Activated CD8-positive, alpha-beta memory T cell treated with anti-CD3 and anti-CD28 coated beads, Interleukin-2, amount 50 U/mL, for 24 hours (primary cell): ENCODE measurements around the gene NOL11.
"Not testable (repeated sequence)": the region's sequence is repeated elsewhere in the genome, so short reads cannot be mapped to it uniquely, and the experiment has no call there.

Experiments
- DNase-seq: peaks from one replicate; pipeline ENCODE4 v3.0.0-alpha.2; 2020; ENCODE audit errors: extremely low read depth

Gene NOL11

GRCh38 chr17:67717624-67718324 is at the start of gene NOL11:
TSS of gene NOL11 (plus strand) at chr17:67717936. CDS start at chr17:67717948, 12 bp downstream.
- DNase-seq, result peak; percentile 96

DNA sequence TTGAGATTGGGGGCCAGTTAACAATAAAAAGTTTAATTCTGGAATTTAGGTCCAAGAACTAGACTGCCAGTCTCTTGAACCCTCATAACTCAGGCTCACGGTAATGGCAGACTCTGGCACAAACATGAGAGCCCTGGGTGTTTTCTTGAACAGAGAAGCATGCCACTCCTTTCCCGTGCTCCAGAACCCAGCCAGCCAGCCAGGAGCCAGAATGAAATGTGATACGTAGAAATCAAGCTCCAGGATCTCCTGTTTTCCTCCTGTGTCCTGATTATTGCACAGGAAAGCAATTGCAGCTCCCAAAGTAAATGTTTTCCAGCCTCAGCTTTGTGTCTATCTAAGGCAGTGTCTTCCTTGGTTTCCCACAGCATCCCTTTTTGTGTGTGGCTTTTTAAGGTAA is 46.2 kb upstream of the NOL11 start:
- no peak for DNase-seq

GRCh38 chr17:67672592-67673335 is 45.0 kb upstream of the NOL11 start:
- no peak for DNase-seq

DNA sequence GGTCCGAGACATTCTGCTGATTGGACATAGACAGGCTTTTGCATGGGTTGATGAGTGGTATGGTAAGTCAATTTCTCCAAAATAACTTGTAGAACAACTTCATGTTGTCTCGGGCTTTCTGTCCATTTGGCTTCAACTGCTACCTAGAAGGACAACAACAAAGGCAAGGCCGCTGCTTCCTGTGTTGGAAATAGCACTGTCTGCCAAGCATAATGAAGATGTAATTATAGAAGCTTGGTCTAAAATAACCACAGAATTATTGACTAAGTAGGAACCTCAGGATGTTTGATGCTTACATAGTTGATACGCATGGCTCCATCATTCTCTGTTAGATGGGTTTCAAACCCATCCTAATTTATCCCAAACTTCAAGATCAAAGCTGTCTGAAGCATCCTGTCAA is 42.3 kb upstream of the NOL11 start:
- DNase-seq, result no peak

DNA sequence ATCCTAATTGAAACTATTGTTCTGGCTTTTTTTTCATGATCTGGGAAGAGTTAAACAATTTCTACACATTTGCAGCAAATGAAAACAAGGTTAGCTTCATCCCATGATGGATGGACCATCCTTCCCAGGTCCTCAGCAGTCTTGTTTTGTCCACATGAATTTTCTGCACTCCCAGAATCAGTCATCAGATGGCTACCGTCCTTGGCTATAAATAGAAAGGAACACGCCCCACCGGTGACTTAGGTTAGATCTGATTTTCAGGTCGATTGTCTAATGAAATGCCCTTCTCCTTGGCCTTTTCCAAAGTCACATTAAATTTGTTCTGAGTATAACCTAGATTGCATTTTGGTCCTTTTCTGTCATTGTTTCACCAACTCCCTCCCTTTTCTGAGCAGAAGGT is 41.4 kb upstream of the NOL11 start:
- no peak for DNase-seq

DNA sequence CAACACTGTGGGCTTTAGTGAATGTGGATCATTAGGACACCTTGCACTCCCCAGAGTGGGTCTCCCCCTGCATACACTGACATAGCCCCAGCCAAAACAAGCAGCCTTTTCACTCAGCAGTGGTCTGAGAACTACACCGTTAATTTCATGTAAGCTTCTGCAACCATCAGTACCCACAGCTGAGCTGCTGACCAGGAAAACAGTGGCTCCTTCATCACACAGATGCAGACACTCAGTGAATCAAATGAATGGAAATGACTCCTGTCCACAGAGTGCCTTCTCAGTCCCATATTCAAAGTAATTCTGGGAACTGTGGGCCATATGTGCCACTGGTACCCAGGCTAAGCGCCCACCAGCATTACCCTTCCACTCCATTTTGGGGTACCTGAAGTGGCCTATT is 39.3 kb upstream of the NOL11 start:
- DNase-seq, result no peak

GRCh38 chr17:67679225-67679624 is 38.5 kb upstream of the NOL11 start:
- DNase-seq, result no peak

DNA sequence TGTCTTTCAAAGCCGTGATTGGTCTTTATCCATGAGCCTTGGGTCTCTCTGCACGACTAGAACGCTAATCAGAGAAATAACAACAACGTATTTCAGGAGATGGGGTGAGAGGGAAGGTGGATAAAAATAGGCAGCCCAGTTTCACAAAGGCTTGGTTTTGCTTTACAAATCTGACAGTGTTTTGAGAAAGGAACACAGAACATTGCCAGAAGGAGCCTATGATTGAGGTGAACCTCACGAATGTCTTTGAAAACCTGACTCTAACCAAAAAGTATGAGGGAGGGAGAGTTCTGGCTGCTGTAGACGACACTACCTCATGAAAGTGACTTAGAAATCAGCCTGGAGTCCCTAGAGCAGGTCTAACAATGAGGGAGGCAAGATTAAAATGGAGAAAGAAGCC is 38.0 kb upstream of the NOL11 start:
- DNase-seq, result no peak

GRCh38 chr17:67680445-67681224 is 37.1 kb upstream of the NOL11 start:
- DNase-seq, result no peak

DNA sequence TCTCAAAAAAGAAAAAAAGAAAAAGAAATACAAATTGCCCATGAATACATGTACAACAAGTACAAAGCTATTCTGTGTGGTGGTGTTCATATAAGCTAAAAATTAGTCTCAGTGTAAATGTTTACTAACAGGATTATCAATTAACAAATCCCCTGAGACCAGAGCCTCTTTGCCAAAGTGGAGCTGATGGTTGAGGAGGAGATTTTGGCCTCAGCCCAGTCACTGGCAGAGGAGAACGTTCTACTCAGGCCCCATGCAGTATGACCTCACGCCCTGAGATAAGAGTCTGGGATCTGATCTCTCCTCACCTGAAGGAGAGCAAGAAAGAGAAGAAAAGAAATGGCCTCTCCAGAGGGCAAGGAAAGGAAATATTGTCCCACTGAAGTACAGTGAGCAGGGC is 35.5 kb upstream of the NOL11 start:
- DNase-seq, result no peak

GRCh38 chr17:67685351-67685750 is 32.4 kb upstream of the NOL11 start:
- no peak for DNase-seq

- DNase-seq, result no peak
Measured at GRCh38 chr17:67686241-67686640, 31.5 kb upstream of the NOL11 start.

- DNase-seq, result no peak
Measured at GRCh38 chr17:67687511-67687910, 30.2 kb upstream of the NOL11 start.

- DNase-seq, result peak; percentile 10
Measured at GRCh38 chr17:67689534-67690177, 28.1 kb upstream of the NOL11 start.

DNA sequence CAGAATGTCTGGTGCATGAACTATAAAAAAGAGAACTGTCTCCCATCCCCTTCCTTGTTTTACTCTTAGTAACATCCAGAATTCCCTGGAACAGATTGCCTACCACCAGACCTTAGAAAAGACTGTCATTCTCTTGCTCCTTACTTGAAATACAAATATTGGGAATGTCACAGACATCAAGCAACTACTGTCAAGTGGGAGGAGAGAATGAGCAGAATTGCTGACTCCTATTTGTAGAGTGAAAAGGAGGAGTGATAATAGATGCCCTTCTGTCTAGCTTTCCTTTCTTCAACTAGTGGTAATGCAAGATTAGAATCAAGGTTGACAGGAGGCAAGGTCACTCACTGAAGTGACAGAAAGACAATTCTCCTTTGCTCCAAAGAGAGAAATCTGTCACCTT is 23.9 kb upstream of the NOL11 start:
- no peak for DNase-seq

DNA sequence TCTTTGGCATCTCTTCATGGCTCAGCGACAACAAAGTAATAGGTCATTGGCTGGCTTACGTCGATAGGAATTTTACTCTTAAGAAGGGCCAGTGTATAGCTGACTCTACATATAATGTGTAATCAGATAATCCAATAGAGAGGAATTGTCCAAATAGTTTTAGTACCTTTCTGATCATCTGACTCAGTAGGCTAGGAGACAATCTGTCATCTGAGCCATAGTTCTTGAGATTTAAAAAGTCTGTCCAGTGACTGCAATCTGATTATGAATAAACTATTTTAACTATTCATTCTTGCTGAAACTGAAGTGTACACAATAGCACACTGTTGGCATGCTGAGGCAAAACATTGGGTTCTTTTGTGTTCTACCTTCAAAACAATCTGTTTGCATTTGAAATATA is 21.4 kb upstream of the NOL11 start:
- no peak for DNase-seq

GRCh38 chr17:67696853-67697498 is 20.8 kb upstream of the NOL11 start:
- DNase-seq, result no peak

GRCh38 chr17:67700037-67700724 is 17.6 kb upstream of the NOL11 start:
- DNase-seq, result no peak

DNA sequence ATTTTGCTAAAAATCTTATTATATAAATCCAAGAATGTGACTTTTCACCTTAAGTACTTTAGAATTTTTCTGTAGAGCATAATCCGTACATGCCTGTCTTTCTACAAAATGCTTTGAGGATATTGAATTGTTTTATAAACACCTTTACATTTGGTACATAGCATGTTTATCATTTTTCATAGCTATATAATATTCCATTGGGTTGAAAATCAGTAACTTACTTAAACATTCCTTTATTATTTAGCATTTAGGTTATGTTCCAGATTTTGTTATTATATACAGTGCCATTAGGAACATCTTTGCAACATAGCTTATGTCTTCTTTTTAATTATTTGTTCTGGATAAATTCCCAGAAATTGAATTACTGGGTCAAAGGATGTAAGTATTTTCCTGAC is 17.0 kb upstream of the NOL11 start:
- no peak for DNase-seq

DNA sequence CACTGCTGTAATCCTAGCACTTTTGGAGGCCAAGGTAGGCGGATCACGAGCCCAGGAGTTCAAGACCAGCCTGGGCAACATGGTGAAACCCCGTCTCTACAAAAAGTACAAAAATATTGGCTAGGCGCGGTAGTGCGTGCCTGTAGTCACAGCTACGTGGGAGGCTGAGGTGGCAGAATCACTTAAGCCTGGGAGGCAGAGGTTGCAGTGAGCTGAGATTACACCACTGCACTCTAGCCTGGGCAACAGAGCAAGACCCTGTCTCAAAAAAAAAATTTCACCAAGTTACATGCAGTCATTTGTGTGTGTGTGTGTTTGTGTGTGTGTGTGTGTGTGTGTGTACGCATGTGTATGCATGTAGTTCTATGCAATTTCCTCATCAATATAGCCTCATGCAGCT is 14.9 kb upstream of the NOL11 start:
- not testable (repeated sequence) for DNase-seq

DNA sequence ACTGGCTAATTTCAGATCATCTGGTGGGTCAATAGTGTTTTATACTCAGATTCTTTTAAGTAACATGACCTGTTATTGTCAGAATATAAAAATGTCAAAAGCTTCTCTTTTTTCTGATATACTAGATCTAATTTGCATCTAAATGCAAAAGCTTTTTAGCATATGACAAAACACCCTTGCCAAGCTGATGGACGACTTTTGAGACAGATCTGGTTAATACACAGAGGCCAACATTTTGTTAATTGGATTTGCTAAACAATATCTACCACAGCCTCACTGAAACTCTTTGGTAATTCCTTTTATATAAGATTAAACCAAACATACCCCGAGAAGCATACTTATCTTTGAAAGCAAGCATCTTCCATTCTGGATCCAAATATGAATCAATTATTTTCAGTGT is 10.3 kb upstream of the NOL11 start:
- no peak for DNase-seq
